ENCODE results near the gene KAT2B. TPM values are rescaled to one million over a fixed set of nuclear protein-coding genes. Genes with fewer than 3 reads are reported as not detected.

Gene KAT2B
- total and polyA plus RNA-seq, 9 donors = 13.4 to 22.9 (median 17.2) TPM

DNA sequence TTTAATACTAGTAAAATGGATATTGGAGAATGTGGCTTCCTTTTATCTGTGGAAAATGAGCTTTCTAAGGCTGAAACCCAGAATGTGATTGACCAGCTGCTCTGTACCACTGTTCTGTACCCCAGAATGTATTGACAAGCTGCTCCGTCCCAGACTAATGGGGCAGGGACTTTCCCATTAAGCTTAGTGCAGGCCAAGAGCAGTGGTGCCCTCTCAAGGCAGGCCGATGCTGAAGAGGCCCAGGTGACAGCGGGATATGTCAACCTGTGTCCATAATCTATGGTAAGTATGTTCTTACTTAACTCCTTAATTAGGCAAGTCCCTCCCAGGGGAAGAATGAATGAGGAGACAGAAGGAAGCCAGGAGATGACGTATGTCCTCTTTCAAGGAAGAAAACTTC, 114.7 kb downstream of the KAT2B start:
- no peaks in the 10 kb centered on the region for H3K9me3 ChIP-seq (replicated peaks; ENCODE audit: control insufficient read depth, low read depth, low read length)
- no peaks in the 10 kb centered on the region for H3K27me3 ChIP-seq (ENCODE audit: control insufficient read depth, insufficient read depth, low read length)
- WGBS (ENCODE audit: insufficient coverage) = 100% methylated on average over 1 of the region's 4 CpGs
- H3K27ac ChIP-seq (ENCODE audit: low read length) = no peak overlapping the region
- no peak overlapping the region for H3K4me3 ChIP-seq (ENCODE audit: low read length)
- H3K4me1 ChIP-seq (ENCODE audit: control insufficient read depth, insufficient read depth, low read length) = no peaks in the 10 kb centered on the region
- no peak for DNase-seq
- H3K36me3 ChIP-seq (ENCODE audit: control insufficient read depth, insufficient read depth, low read length) = peaks cover under 1% of the 10 kb centered on the region

DNA sequence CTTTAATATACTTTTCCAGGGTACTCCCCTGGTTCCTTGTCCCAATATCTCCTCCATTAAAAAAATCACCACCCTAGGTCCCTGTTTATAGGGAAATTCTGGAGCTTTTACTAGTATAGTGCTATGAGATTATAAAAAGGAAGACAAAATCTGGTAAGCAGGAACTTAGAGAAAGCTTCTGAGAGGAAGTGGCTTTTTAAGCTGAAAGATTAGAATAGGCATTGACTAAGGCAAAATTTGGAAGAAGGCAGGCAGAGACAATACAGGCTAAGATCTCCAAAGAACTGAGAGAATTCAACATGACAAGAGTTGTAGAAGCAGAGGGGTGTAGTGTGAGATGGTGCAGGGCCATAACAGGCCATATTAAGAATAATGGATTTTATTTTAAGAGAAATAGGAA, 120.0 kb downstream of the KAT2B start:
- Histone ChIP-seq H3K9me3 (replicated peaks; ENCODE audit: control insufficient read depth, low read depth, low read length) (no peaks in the 10 kb centered on the region), H3K4me3 (ENCODE audit: low read length) (no peak overlapping the region), H3K27ac (ENCODE audit: low read length) (no peak overlapping the region), H3K36me3 (ENCODE audit: control insufficient read depth, insufficient read depth, low read length) (peaks cover 4% of the 10 kb centered on the region), H3K27me3 (ENCODE audit: control insufficient read depth, insufficient read depth, low read length) (no peaks in the 10 kb centered on the region), H3K4me1 (ENCODE audit: control insufficient read depth, insufficient read depth, low read length) (peaks cover 2% of the 10 kb centered on the region)
- DNase-seq = no peak

DNA sequence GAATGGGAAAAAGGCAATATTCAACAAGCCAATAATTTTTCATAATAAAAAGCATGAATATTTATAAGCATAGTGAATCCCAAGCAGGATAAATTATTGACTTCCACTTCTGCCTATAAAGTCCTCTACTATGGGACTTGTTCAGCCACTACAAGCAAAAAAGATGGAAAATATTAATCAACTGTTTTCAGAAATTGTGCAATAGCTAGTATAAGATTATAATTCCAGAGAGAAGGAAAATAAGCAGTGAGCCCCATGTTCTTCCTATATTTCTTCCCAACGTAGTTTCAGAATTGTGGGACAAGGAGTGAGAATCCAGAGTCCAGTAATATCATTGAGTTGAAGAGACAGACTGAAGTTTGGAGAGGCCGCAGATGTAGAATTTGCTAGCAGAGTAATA, 121.5 kb downstream of the KAT2B start:
- H3K4me3 ChIP-seq (ENCODE audit: low read length) = no peak overlapping the region
- peaks cover 4% of the 10 kb centered on the region for H3K36me3 ChIP-seq (ENCODE audit: control insufficient read depth, insufficient read depth, low read length)
- DNase-seq = no peak
- H3K27me3 ChIP-seq (ENCODE audit: control insufficient read depth, insufficient read depth, low read length) = no peaks in the 10 kb centered on the region
- peaks cover 2% of the 10 kb centered on the region for H3K4me1 ChIP-seq (ENCODE audit: control insufficient read depth, insufficient read depth, low read length)
- no peaks in the 10 kb centered on the region for H3K9me3 ChIP-seq (replicated peaks; ENCODE audit: control insufficient read depth, low read depth, low read length)
- H3K27ac ChIP-seq (ENCODE audit: low read length) = no peak overlapping the region
- WGBS (ENCODE audit: insufficient coverage) = 100% methylated on average over 1 of the region's 2 CpGs

DNA sequence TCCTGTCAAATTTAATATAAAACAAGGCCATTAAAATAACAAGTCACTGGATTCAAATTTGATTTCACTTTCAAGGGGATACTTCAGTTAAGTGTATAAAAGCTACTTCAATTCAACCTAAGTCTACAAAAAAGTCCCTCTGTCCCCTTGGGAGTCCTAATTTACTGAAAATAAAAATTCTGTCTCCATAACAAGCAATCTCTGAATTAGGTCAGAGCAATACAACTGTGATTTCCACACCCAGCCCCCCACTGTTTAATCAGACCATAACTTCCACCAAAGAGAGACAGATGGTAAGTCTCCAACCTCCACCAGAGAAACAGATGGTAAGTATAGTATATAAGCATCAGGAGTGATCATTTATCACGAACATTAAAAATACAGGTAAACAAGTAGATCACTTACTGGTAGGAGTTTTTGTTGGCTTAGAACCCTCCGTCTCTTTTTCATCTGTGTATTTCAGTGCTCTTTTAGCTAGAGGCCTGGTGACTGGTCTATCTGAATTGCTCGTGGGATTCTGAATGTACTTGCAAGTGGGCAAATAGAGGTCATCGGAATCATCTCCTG, 133.7 kb downstream of the KAT2B start:
- Histone ChIP-seq H3K4me3 (ENCODE audit: low read length) (no peak overlapping the region), H3K4me1 (ENCODE audit: control insufficient read depth, insufficient read depth, low read length) (no peaks in the 10 kb centered on the region), H3K27ac (ENCODE audit: low read length) (no peak overlapping the region), H3K9me3 (replicated peaks; ENCODE audit: control insufficient read depth, low read depth, low read length) (no peaks in the 10 kb centered on the region), H3K36me3 (ENCODE audit: control insufficient read depth, insufficient read depth, low read length) (peaks cover 3% of the 10 kb centered on the region), H3K27me3 (ENCODE audit: control insufficient read depth, insufficient read depth, low read length) (no peaks in the 10 kb centered on the region)
- DNase-seq = no peak
- 100% methylated on average over 1 of the region's 4 CpGs for WGBS (ENCODE audit: insufficient coverage)

DNA sequence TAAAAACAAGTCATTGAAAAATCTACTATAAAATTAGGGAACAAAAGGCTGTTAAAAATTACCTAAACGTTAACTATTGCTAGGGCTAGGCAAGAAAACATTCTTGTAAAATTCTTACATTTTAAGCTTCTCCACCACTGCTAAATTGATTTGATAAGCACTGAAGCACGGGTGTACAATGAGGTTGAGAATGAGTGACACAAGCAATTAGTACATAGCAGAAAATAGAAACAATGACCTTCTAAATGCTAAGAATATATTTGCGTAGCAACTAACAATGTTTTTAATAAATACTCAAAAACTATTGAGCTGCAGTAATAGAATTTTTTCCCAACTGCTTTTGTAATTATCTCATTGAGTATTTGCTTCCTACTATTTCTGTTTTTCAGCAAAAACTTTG, 141.0 kb downstream of the KAT2B start:
- Histone ChIP-seq H3K4me1 (ENCODE audit: control insufficient read depth, insufficient read depth, low read length) (no peaks in the 10 kb centered on the region), H3K9me3 (replicated peaks; ENCODE audit: control insufficient read depth, low read depth, low read length) (no peaks in the 10 kb centered on the region), H3K27me3 (ENCODE audit: control insufficient read depth, insufficient read depth, low read length) (no peaks in the 10 kb centered on the region), H3K4me3 (ENCODE audit: low read length) (no peak overlapping the region), H3K27ac (ENCODE audit: low read length) (no peak overlapping the region), H3K36me3 (ENCODE audit: control insufficient read depth, insufficient read depth, low read length) (peaks cover 5% of the 10 kb centered on the region)
- DNase-seq = no peak
- no CpG with 5 or more reads among the region's 3 CpGs for WGBS (ENCODE audit: insufficient coverage)

DNA sequence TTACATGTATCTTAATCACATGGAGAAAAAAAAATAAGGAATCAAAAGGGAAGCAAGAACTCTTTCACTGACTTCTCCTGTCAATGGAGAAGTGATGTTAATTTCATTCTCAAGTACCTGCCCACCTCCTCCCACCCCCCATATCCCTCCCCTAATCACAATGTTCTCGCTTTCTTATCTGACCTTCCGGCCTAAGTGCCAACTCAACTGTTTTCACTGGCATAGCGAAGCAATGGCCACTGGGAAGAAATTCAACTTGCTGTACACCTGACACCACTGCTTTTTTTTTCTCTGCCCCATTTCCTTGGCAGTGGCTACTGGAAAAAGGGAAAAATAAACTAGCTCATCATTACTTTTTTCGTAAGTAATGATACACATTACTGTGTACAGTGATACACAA, 142.0 kb downstream of the KAT2B start:
- Histone ChIP-seq H3K9me3 (replicated peaks; ENCODE audit: control insufficient read depth, low read depth, low read length) (no peaks in the 10 kb centered on the region), H3K27ac (ENCODE audit: low read length) (no peak overlapping the region), H3K36me3 (ENCODE audit: control insufficient read depth, insufficient read depth, low read length) (peaks cover 5% of the 10 kb centered on the region), H3K4me3 (ENCODE audit: low read length) (no peak overlapping the region), H3K27me3 (ENCODE audit: control insufficient read depth, insufficient read depth, low read length) (no peaks in the 10 kb centered on the region), H3K4me1 (ENCODE audit: control insufficient read depth, insufficient read depth, low read length) (no peaks in the 10 kb centered on the region)
- DNase-seq = no peak
- WGBS (ENCODE audit: insufficient coverage) = no CpG with 5 or more reads among the region's 4 CpGs

DNA sequence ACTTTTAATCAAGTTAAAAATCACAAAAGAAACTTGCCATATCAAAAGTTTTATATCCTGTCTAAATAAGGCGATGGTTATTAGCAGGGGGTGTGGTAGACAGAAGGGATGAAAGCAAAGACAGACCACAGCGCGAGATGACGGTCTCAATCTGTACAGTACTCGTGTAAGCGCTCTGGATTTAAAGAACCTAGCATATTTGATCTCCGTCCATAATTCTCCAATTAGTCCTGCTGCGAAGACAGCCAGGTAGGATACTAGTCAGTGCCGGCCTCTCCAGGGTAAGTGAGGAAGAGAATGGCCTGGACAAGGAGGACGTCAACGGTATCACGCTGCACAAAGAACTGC, 145.1 kb downstream of the KAT2B start:
- H3K9me3 ChIP-seq (replicated peaks; ENCODE audit: control insufficient read depth, low read depth, low read length) = no peaks in the 10 kb centered on the region
- H3K27ac ChIP-seq (ENCODE audit: low read length) = no peak overlapping the region
- H3K27me3 ChIP-seq (ENCODE audit: control insufficient read depth, insufficient read depth, low read length) = no peaks in the 10 kb centered on the region
- 4% methylated on average over 4 of the region's 12 CpGs for WGBS (ENCODE audit: insufficient coverage)
- peaks cover 2% of the 10 kb centered on the region for H3K4me1 ChIP-seq (ENCODE audit: control insufficient read depth, insufficient read depth, low read length)
- peak overlapping the region; percentile 85 for H3K4me3 ChIP-seq (ENCODE audit: low read length)
- H3K36me3 ChIP-seq (ENCODE audit: control insufficient read depth, insufficient read depth, low read length) = peaks cover 2% of the 10 kb centered on the region
- peak; percentile 22 for DNase-seq

DNA sequence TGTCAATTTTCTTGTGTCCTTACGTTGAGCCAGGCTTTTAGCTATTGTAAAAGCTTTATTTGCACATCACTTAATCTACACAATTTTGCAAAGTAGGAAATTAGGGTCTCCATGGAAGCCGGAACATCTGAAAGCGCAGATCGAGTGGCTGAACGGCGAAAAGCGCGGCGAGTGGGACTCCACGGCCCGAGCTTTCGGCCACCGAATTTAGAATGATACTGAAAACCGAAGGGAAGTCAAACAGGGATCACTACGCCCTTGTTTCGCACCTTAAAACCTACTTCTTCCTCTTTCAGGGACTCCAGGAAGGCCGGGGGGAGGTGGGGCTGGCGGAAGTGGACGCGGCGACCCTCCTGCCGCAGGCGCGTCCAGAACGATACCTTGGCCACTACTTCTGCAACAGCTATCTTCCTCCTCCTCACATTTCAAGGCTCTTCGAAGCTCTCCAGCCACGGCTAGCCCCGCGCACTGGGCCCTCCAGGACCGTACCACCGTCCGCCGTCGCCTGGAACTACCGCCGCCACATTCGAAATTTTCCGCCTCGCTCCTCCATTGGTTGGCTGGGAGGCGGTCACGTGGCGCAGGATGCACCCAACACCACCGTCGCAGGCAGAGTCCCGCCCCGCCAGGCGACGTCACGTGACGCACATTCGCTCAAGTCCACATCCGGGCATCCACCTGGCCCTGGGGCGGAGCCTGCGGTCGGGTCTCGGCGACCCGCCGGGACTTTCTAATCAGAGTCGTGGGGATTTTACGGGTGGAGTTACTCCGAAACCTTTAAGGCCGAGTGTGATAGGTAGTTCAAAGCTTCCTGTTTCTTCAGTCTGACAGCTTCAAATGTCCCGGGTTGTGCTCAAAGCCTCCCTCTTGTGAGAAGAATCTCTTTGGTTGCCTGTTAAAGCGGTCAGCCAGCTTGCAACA, 145.7 kb downstream of the KAT2B start, which contains the start of gene SGO1:
TSS of gene SGO1 (minus strand) at position 528 of the 921 bp plus-strand sequence. CDS start 2,179 bp downstream, outside the sequence.
- Histone ChIP-seq H3K36me3 (ENCODE audit: control insufficient read depth, insufficient read depth, low read length) (no peaks in the 10 kb centered on the region), H3K27me3 (ENCODE audit: control insufficient read depth, insufficient read depth, low read length) (no peaks in the 10 kb centered on the region), H3K4me1 (ENCODE audit: control insufficient read depth, insufficient read depth, low read length) (peaks cover 2% of the 10 kb centered on the region), H3K9me3 (replicated peaks; ENCODE audit: control insufficient read depth, low read depth, low read length) (no peaks in the 10 kb centered on the region), H3K27ac (ENCODE audit: low read length) (peak within 1 kb of the TSS; percentile 98), H3K4me3 (ENCODE audit: low read length) (peak within 1 kb of the TSS; percentile 85)
- 0% methylated on average over 59 of the region's 65 CpGs for WGBS (ENCODE audit: insufficient coverage)
- DNase-seq = peak; percentile 99

DNA sequence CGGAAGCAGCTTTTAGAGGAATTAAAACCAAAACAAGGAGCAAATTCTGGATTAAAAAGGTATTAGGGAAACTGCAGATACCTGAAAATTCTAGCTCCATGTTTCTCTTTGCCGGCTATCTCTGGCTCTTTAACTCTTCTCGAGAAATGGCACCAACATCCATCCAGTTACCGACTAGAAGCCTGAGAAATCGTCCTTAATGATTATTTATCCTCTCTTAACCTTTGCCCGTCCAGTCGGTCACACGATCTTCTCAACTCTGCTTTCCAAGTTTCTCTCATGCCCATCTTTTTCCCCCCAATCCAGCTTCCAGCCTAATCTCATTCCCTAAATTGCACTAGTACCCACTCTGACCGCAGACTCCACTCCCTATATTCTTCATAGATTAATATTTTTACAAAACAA, 146.4 kb downstream of the KAT2B start:
- 0% methylated on average over 8 of the region's 9 CpGs for WGBS (ENCODE audit: insufficient coverage)
- H3K36me3 ChIP-seq (ENCODE audit: control insufficient read depth, insufficient read depth, low read length) = no peaks in the 10 kb centered on the region
- peak overlapping the region; percentile 98 for H3K27ac ChIP-seq (ENCODE audit: low read length)
- H3K4me1 ChIP-seq (ENCODE audit: control insufficient read depth, insufficient read depth, low read length) = peaks cover 2% of the 10 kb centered on the region
- no peaks in the 10 kb centered on the region for H3K27me3 ChIP-seq (ENCODE audit: control insufficient read depth, insufficient read depth, low read length)
- DNase-seq = no peak
- peak overlapping the region; percentile 85 for H3K4me3 ChIP-seq (ENCODE audit: low read length)
- no peaks in the 10 kb centered on the region for H3K9me3 ChIP-seq (replicated peaks; ENCODE audit: control insufficient read depth, low read depth, low read length)

DNA sequence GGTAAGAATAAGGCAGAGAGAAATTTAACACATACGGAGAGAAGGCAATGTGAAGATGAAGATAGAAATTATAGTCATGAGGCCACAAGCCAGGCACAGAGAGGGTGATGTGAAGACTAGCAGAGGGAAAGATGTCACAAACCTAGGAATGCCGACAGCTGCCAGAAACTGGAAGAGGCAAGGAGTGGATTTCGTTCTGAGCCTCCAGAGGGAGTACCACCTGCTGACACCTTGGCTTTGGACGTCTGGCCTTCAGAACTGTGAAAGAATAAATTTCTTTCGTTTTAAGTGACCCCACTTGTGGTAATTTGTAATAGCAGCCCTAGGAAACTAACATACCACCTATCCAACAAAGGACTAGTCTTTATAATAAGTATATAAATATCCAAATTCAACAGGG, 150.7 kb downstream of the KAT2B start:
- Histone ChIP-seq H3K9me3 (replicated peaks; ENCODE audit: control insufficient read depth, low read depth, low read length) (no peaks in the 10 kb centered on the region), H3K4me3 (ENCODE audit: low read length) (no peak overlapping the region), H3K36me3 (ENCODE audit: control insufficient read depth, insufficient read depth, low read length) (no peaks in the 10 kb centered on the region), H3K4me1 (ENCODE audit: control insufficient read depth, insufficient read depth, low read length) (peaks cover 2% of the 10 kb centered on the region), H3K27me3 (ENCODE audit: control insufficient read depth, insufficient read depth, low read length) (no peaks in the 10 kb centered on the region), H3K27ac (ENCODE audit: low read length) (no peak overlapping the region)
- 85% methylated on average over 2 of the region's 5 CpGs for WGBS (ENCODE audit: insufficient coverage)
- DNase-seq = no peak

Data from muscle of leg (tissue), 11 donors.